GM12873 (cell line): ENCODE results near the gene STIM2.

Experiments
- TF ChIP-seq, protein P1 (sequence below): IDR thresholded peaks from 2 replicates; pipeline ENCODE4 v1.5.1; 2012; ENCODE audit warnings: low read depth, mild to moderate bottlenecking, moderate library complexity, low read length, control low read depth; ENCODE audit not compliant: insufficient read depth; ENCODE audit errors: missing control alignments

The STIM2 gene

DNA sequence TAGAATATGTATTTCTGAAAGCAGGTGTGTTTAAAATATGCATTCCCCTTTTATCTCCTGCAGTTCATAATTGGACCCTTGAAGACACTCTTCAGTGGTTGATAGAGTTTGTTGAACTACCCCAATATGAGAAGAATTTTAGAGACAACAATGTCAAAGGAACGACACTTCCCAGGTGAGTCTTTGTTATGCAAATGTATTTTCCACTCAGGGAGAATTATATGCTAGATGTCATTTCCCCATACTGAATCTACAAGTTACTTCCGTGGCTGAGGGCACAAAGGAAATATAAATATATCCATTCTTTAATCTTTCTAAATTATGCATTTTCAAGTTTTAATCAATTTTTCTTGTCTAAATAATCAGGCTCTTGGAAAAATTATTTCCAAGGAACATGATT is 134.7 kb downstream of the STIM2 start:
- TF ChIP-seq, protein P1, sequence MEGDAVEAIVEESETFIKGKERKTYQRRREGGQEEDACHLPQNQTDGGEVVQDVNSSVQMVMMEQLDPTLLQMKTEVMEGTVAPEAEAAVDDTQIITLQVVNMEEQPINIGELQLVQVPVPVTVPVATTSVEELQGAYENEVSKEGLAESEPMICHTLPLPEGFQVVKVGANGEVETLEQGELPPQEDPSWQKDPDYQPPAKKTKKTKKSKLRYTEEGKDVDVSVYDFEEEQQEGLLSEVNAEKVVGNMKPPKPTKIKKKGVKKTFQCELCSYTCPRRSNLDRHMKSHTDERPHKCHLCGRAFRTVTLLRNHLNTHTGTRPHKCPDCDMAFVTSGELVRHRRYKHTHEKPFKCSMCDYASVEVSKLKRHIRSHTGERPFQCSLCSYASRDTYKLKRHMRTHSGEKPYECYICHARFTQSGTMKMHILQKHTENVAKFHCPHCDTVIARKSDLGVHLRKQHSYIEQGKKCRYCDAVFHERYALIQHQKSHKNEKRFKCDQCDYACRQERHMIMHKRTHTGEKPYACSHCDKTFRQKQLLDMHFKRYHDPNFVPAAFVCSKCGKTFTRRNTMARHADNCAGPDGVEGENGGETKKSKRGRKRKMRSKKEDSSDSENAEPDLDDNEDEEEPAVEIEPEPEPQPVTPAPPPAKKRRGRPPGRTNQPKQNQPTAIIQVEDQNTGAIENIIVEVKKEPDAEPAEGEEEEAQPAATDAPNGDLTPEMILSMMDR = no peak

DNA sequence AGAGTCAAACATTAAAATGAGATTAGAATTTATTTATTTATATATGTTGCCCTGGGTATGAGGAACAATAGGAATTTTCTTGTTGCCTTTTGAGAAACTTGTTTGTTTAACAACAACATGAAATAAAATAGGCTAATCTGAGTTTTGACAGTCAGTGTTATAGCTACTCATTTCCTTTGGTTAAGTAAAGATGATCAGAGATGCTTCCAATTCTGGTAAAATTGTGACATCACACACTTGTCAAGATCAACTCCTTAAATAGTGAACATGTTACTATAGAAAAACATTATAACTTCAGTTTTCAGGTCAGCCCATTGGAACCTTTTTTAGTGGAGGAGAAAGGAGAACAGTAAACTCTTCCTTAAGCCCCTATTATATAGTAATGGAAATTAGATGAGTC is 136.1 kb downstream of the STIM2 start:
- TF ChIP-seq, protein P1 = no peak

DNA sequence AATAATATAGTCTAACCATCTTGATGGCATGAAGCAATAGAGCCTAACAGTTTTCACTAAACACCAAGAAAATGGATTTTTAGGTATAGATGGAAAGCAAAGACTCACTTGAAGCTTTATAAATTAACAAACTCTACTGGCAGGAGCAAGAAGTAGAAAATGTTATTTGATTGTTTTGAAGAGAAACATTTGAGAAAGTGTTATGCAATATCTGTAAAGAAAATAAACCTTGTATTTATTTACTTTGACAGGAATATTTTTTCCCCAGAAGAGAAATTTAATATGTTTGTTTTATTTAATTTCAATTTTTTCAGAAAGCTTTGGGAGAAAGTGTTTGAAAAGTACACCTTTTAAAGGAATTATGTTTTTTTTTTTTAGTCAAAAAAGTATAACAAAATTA is 139.0 kb downstream of the STIM2 start:
- TF ChIP-seq, protein P1 = no peak

DNA sequence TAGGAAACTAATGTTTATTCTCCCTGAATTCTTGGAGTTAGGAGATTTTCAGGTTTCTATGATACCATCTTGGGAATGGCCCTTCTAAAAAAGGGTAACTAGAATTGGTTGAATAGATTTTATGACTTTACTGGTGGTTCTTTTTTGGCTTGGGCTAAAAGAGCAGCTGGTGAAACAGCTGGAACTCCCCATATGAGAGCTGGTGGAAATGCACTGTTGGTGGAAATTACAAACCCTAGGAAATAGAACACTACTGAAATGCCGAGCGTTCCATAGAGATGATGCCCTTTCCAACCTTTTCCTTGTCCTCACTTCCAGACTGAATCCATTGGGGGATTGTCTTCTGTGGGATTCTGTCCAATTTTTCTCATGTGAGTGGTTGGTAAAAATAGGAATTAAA is 139.5 kb downstream of the STIM2 start:
- TF ChIP-seq, protein P1 = no peak

DNA sequence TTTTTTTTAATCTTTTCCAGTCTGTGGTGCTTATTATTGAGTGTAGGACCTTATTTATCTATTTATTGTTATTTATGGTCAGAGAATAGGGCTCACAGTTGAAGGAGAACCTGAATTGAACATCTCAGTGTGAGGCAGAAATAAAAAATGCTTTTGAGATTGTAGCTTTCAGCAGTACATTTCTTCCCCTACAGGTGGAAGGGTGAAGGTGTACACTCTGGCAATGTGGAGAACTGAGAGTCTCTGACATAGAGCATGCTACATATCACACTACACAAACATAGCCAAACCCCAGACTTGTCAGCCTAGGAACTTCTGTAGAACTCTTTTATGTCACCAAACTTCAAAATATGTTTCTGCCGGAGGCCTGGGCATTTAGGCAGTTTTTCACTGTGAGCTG is 140.2 kb downstream of the STIM2 start:
- TF ChIP-seq, protein P1 = peak; percentile 70

DNA sequence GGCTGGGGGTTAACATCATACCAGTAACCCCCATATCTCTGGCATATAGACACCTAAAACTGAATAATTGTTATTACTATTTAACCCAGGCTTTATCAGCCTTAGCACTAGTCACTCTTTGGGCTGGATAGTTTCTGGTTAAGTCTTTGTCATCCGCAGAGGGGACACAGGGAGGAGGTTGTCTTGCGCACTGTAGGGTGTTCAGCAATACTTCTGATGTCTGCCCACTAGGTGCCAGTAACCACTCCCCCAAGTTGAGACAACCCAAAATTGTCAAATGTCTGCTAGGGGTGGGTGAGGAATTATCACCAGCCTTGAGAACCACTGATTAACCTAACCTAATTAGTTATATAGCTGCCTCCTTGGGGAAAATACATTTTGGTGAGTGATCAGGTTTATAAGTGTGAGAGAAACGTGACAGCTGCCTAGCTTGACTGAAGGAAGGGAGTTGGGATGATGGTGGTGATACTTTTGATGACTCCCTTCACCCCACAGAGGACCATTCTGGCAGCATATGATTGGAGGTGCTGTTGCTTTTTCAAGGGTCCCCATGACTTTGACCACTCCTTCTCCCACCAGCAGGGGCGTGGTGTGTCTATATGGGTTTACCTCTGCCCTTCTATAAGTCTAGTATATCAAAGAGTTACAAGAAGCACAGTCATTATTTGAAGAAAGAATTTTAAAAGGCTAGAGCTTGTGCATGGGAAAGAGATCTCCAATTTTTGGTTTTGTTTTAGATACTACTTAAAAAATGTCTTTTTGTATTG is 140.9 kb downstream of the STIM2 start:
- TF ChIP-seq, protein P1 = peak; percentile 12

DNA sequence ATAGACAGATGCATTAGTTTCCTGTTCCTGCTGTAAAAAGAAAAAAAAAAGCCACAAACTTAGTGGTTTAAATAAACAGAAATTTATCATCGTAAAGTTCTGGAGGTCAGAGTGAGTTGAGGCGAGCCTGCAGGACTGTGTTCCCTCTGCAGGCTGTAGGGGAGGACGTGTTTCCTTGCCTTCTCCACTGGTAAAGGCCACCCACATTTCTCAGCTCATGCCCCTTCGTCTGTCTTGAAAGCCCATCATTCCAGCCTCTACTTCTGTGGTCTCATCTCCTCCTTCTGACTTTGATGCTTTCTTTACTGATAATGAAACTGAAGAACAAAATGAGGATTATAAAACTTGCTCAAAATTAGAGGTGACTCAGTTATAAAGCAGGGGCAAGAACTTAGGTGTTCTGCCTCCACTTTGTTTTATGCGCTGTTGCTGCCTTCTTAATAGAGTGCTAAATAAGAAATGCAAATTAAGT is 143.0 kb downstream of the STIM2 start:
- TF ChIP-seq, protein P1 = no peak

DNA sequence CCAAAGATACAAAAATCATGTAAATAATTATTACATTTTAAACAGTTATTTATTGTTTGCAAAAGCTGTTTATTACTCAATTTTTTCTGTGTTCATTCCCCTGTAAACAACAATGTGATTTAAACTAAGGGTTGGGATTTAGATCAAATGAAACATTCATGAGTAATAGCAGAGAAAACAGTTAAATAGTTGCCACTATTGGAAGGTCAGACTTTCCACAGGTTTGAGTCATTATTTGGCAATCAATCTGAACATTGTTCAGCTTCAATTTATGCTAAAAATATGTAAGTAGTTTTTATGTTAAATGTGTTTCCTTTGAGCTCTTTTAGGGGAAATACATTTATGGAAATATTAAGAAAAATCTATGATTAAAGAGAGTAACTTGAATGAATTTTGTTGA is 144.9 kb downstream of the STIM2 start:
- TF ChIP-seq, protein P1 = no peak
